Sigmoid colon (tissue), 4 donors: ENCODE measurements around the gene RPL18.

ENCODE experiments used
- CTCF ChIP-seq, 4 experiments: fragments of 450-650 bp in 3 of 4; fragments of 200-600 bp in 1 of 4; IDR thresholded peaks; one replicate each; pipeline ENCODE4 v1.5.1; 2016 to 2019; ENCODE audit warnings: antibody characterized with exemption in 4 of 4, mild to moderate bottlenecking in 3 of 4, moderate library complexity in 2 of 4
- EP300 ChIP-seq, 4 donors: sonication (generic); formaldehyde crosslinking; IDR thresholded peaks; one replicate each; pipeline ENCODE4 v1.6.1; 2017; ENCODE audit warnings: antibody characterized with exemption in 4 of 4
- POLR2A ChIP-seq, 2 donors: fragments of 450-650 bp; IDR thresholded peaks; one replicate each; pipeline ENCODE4 v1.6.1; 2016; ENCODE audit warnings: antibody characterized with exemption in 2 of 2, mild to moderate bottlenecking in 2 of 2, moderate library complexity in 2 of 2
- POLR2AphosphoS5 ChIP-seq, 4 donors: sonication (generic); formaldehyde crosslinking; IDR thresholded peaks; one replicate each; pipeline ENCODE4 v1.6.1; 2017; ENCODE audit warnings: antibody characterized with exemption in 4 of 4

DNA sequence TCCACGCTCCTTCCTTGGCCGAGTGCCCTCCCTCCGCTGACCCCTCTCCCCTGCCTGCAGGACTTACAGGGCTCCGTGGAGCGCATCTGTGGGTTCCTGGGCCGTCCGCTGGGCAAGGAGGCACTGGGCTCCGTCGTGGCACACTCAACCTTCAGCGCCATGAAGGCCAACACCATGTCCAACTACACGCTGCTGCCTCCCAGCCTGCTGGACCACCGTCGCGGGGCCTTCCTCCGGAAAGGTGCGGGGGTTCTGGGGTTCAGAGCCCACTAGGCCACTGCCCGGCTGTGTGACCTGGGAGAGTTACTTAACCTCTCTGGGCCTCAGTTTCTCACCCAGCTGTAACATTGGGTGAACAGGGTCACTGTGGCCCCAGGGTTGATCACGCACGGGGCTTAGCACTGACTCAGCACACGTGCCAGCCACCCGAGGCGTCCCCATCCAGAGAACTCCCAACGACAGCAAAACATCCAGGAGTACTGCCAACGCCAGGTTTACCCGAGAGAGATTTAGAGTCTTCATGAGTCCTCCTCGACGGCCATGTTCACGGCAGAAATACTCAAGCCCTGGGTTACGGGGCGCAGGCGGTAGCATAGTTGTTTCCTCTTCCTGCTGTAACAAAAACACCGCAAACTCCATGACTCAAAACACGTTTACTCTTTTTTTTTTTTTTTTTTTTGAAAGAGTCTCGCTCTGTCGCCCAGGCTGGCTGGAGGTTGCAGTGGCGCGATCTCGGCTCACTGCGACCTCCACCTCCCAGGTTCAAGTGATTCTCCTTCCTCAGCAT, 22.1 kb downstream of the RPL18 start:
- TF ChIP-seq POLR2AphosphoS5 (IDR thresholded peaks at IDR 0.05) (no peak), POLR2A (IDR thresholded peaks at IDR 0.05) (no peak), CTCF (IDR thresholded peaks at IDR 0.05) (no peak), EP300 (IDR thresholded peaks at IDR 0.05) (no peak)
